A673 (cell line): Measurements from ENCODE around the gene GBF1. TPM values are rescaled to one million over a fixed set of nuclear protein-coding genes. Genes with fewer than 3 reads are reported as not detected.
"Not testable (repeated sequence)": the region's sequence is repeated elsewhere in the genome, so short reads cannot be mapped to it uniquely, and the experiment has no call there.

Experiments used
- BruUV-seq: library from RNA; stranded (reverse); fragments of 400-500 nt; replicated peaks from 2 replicates; lab custom pipeline; 2021; lab: Mats Ljungman, UMichigan
- CTCF ChIA-PET: fragments of 300-600 bp; sonication (Branson Sonifier 250); formaldehyde crosslinking; loops from one replicate; lab custom pipeline; 2022; ENCODE audit warnings: antibody characterized with exemption; lab: Charles Lee
- POLR2A ChIA-PET: fragments of 300-600 bp; sonication (Branson Sonifier 250); formaldehyde crosslinking; loops from one replicate; lab custom pipeline; 2022; ENCODE audit warnings: antibody characterized with exemption; ENCODE audit not compliant: low non-redundant PET; lab: Charles Lee
- DNase-seq: peaks from one replicate; pipeline ENCODE4 v3.0.0-alpha.2; 2015; ENCODE audit warnings: low spot score
- H3K27ac ChIP-seq: fragments of 200-600 bp; sonication (generic); 2 replicates; pipeline ENCODE4 v1.5.1; 2016; ENCODE audit warnings: mixed run types, low read depth, mild to moderate bottlenecking, mixed read lengths, antibody characterized with exemption, low read length; ENCODE audit not compliant: poor library complexity, severe bottlenecking
- H3K27me3 ChIP-seq: fragments of 200-600 bp; sonication (generic); replicated peaks from 2 replicates; pipeline ENCODE4 v1.6.1; 2017; ENCODE audit warnings: mixed run types, low read depth, mild to moderate bottlenecking, mixed read lengths, antibody characterized with exemption, low read length; ENCODE audit not compliant: insufficient read depth, poor library complexity
- H3K36me3 ChIP-seq: fragments of 200-600 bp; sonication (generic); 2 replicates; pipeline ENCODE4 v1.6.1; 2016; ENCODE audit warnings: mixed run types, mild to moderate bottlenecking, mixed read lengths, antibody characterized with exemption, low read length; ENCODE audit not compliant: insufficient read depth, poor library complexity, severe bottlenecking
- H3K4me1 ChIP-seq: fragments of 200-600 bp; sonication (generic); 2 replicates; pipeline ENCODE4 v1.6.1; 2017; ENCODE audit warnings: mixed run types, mild to moderate bottlenecking, mixed read lengths, antibody characterized with exemption, low read length; ENCODE audit not compliant: insufficient read depth, poor library complexity, severe bottlenecking
- H3K4me3 ChIP-seq: fragments of 200-600 bp; sonication (generic); 2 replicates; pipeline ENCODE4 v1.5.1; 2016; ENCODE audit warnings: low read depth, mixed run types, mild to moderate bottlenecking, mixed read lengths, low read length; ENCODE audit not compliant: poor library complexity, severe bottlenecking
- H3K9me3 ChIP-seq: fragments of 200-600 bp; sonication (generic); 2 replicates; pipeline ENCODE4 v1.6.1; 2016; ENCODE audit warnings: mixed run types, low read depth, mild to moderate bottlenecking, mixed read lengths, antibody characterized with exemption, low read length; ENCODE audit not compliant: poor library complexity, severe bottlenecking
- CTCF ChIP-seq: fragments of 300-800, 200-600 bp; sonication (generic); conservative IDR thresholded peaks from 2 replicates; pipeline ENCODE4 v1.5.1; 2017; ENCODE audit warnings: low read depth, mild to moderate bottlenecking, antibody characterized with exemption, low read length, moderate library complexity, mixed read lengths
- EZH2 ChIP-seq: fragments of 200-600 bp; sonication (generic); IDR thresholded peaks from 2 replicates; pipeline ENCODE4 v1.6.1; 2017; ENCODE audit warnings: borderline replicate concordance, low read depth, mild to moderate bottlenecking, mixed read lengths, antibody characterized with exemption, low read length; ENCODE audit not compliant: poor library complexity, severe bottlenecking
- intact Hi-C: fragments of 100-400 bp; cut with micrococcal nuclease; formaldehyde crosslinking; loops from one replicate; pipeline ENCODE4 v1.10.0; 2022; ENCODE audit not compliant: unreplicated experiment
- total RNA-seq: library from RNA; stranded (reverse); gene quantifications from 2 replicates; pipeline ENCODE4 v1.2.3, GENCODE V29; 2021

Gene GBF1
- total RNA-seq, 1 experiment from 2014 or later, result 50.0 TPM

GRCh38 chr10:102298899-102299298, 53.6 kb downstream of the GBF1 start:
- intact Hi-C loops, result no loop called here
- POLR2A ChIA-PET, result no interaction called here
- H3K27ac ChIP-seq, result no peak overlapping the region

GRCh38 chr10:102299873-102300272, 54.5 kb downstream of the GBF1 start:
- no peak for DNase-seq
- TF ChIP-seq EZH2 (no peak), CTCF (no peak)
- CTCF ChIA-PET, result no interaction called here
- Histone ChIP-seq H3K36me3 (no peaks in the 10 kb centered on the region), H3K27ac (no peak overlapping the region), H3K4me1 (no peaks in the 10 kb centered on the region), H3K9me3 (no peaks in the 10 kb centered on the region), H3K4me3 (no peak overlapping the region), H3K27me3 (no peaks in the 10 kb centered on the region)
- POLR2A ChIA-PET, result no interaction called here
- no TSS peak for BruUV-seq
- intact Hi-C loops, result no loop called here

More at GRCh38 chr10:102298899-102299298, 53.6 kb downstream of the GBF1 start:
- no peak for DNase-seq
- TF ChIP-seq EZH2 (no peak), CTCF (no peak)
- no peaks in the 10 kb centered on the region for H3K36me3 ChIP-seq
- CTCF ChIA-PET, result no interaction called here
- no peak overlapping the region for H3K4me3 ChIP-seq
- no peaks in the 10 kb centered on the region for H3K27me3 ChIP-seq
- H3K4me1 ChIP-seq, result no peaks in the 10 kb centered on the region
- no peaks in the 10 kb centered on the region for H3K9me3 ChIP-seq
- no TSS peak for BruUV-seq

- TF ChIP-seq EZH2, result no peak
- no peak for TF ChIP-seq CTCF
- intact Hi-C loops, result no loop called here
- H3K4me3 ChIP-seq, result no peak overlapping the region
- CTCF ChIA-PET, result no interaction called here
- DNase-seq, result no peak
- H3K27me3 ChIP-seq, result no peaks in the 10 kb centered on the region
- H3K4me1 ChIP-seq, result no peaks in the 10 kb centered on the region
- no peaks in the 10 kb centered on the region for H3K36me3 ChIP-seq
- H3K27ac ChIP-seq, result no peak overlapping the region
- BruUV-seq, result no TSS peak
- no peaks in the 10 kb centered on the region for H3K9me3 ChIP-seq
- POLR2A ChIA-PET, result no interaction called here
Measured at GRCh38 chr10:102300278-102300843, 55.0 kb downstream of the GBF1 start.

GRCh38 chr10:102300912-102301311, 55.6 kb downstream of the GBF1 start:
- CTCF ChIA-PET, BruUV-seq, H3K4me3 ChIP-seq: not testable (repeated sequence)

GRCh38 chr10:102301332-102301731, 56.0 kb downstream of the GBF1 start:
- H3K4me1 ChIP-seq, DNase-seq, H3K4me3 ChIP-seq, H3K27ac ChIP-seq, H3K36me3 ChIP-seq, intact Hi-C loops, POLR2A ChIA-PET, BruUV-seq, H3K27me3 ChIP-seq, CTCF ChIA-PET, H3K9me3 ChIP-seq: not testable (repeated sequence)

More at GRCh38 chr10:102300912-102301311, 55.6 kb downstream of the GBF1 start:
- POLR2A ChIA-PET, H3K27me3 ChIP-seq, DNase-seq, H3K9me3 ChIP-seq, H3K27ac ChIP-seq, intact Hi-C loops, H3K36me3 ChIP-seq, H3K4me1 ChIP-seq: not testable (repeated sequence)
